ENCODE results near the gene NBEAL2. TPM values are rescaled to one million over a fixed set of nuclear protein-coding genes. Genes with fewer than 3 reads are reported as not detected.

The NBEAL2 gene
- total RNA-seq, 1 donor from 2014 or later = 14.8 TPM

- Mint-ChIP-seq H3K4me3 (ENCODE audit: unreplicated experiment) (no peak overlapping the region), H3K9me3 (ENCODE audit: unreplicated experiment) (no peaks in the 10 kb centered on the region), H3K36me3 (ENCODE audit: low read depth, unreplicated experiment) (peaks cover 15% of the 10 kb centered on the region), H3K27me3 (ENCODE audit: low read depth, unreplicated experiment) (no peaks in the 10 kb centered on the region), H3K4me1 (ENCODE audit: low read depth, unreplicated experiment) (peaks cover 47% of the 10 kb centered on the region), H3K27ac (ENCODE audit: unreplicated experiment) (no peak overlapping the region)
- no peak overlapping the region for H3K4me2 ChIP-seq (ENCODE audit: low read length)
- H3K27me3 ChIP-seq (ENCODE audit: insufficient read depth, low read length) = no peaks in the 10 kb centered on the region
- no peak for TF ChIP-seq EZH2 (IDR thresholded peaks at IDR 0.05; ENCODE audit: insufficient read depth, low read length)
- TF ChIP-seq CTCF (IDR thresholded peaks at IDR 0.05; ENCODE audit: insufficient read depth, low read depth, low read length) = no peak
- no peak overlapping the region for H3K27ac ChIP-seq (ENCODE audit: low read depth, low read length)
- FAIRE-seq (no peak), DNase-seq (ENCODE audit: low read depth) (no peak)
- no peaks in the 10 kb centered on the region for H3K9me3 ChIP-seq (ENCODE audit: insufficient read depth, low read depth, low read length)
- H3K9ac ChIP-seq (ENCODE audit: low read length) = no peak overlapping the region
- peaks cover 98% of the 10 kb centered on the region for H3K79me2 ChIP-seq (ENCODE audit: insufficient read depth, low read length)
- peaks cover 29% of the 10 kb centered on the region for H3K4me1 ChIP-seq (ENCODE audit: insufficient read depth, low read length)
- no peaks in the 10 kb centered on the region for H3K36me3 ChIP-seq (ENCODE audit: insufficient read depth, low read length)
- H3K4me3 ChIP-seq (ENCODE audit: insufficient read depth, low read depth, low read length) = no peak overlapping the region
- H4K20me1 ChIP-seq (ENCODE audit: insufficient read depth, low read length) = peaks cover 95% of the 10 kb centered on the region
- H2AFZ ChIP-seq (ENCODE audit: low read depth, low read length) = no peak overlapping the region
Observed at GRCh38 chr3:46950650-46951241, 28.7 kb upstream of the NBEAL2 start.

- no peaks in the 10 kb centered on the region for H3K27me3 ChIP-seq (ENCODE audit: insufficient read depth, low read length)
- H3K9me3 ChIP-seq (ENCODE audit: insufficient read depth, low read depth, low read length) = no peaks in the 10 kb centered on the region
- peaks cover 8% of the 10 kb centered on the region for H3K36me3 Mint-ChIP-seq (ENCODE audit: low read depth, unreplicated experiment)
- H3K9me3 Mint-ChIP-seq (ENCODE audit: unreplicated experiment) = no peaks in the 10 kb centered on the region
- no peak overlapping the region for H3K4me3 ChIP-seq (ENCODE audit: insufficient read depth, low read depth, low read length)
- H3K4me2 ChIP-seq (ENCODE audit: low read length) = no peak overlapping the region
- H3K79me2 ChIP-seq (ENCODE audit: insufficient read depth, low read length) = peaks cover 98% of the 10 kb centered on the region
- H3K36me3 ChIP-seq (ENCODE audit: insufficient read depth, low read length) = no peaks in the 10 kb centered on the region
- TF ChIP-seq CTCF (IDR thresholded peaks at IDR 0.05; ENCODE audit: insufficient read depth, low read depth, low read length) (no peak), EZH2 (IDR thresholded peaks at IDR 0.05; ENCODE audit: insufficient read depth, low read length) (no peak)
- DNase-seq (ENCODE audit: low read depth) (no peak), FAIRE-seq (no peak)
- H4K20me1 ChIP-seq (ENCODE audit: insufficient read depth, low read length) = peaks cover 94% of the 10 kb centered on the region
- no peak overlapping the region for H3K27ac ChIP-seq (ENCODE audit: low read depth, low read length)
- peaks cover 19% of the 10 kb centered on the region for H3K4me1 ChIP-seq (ENCODE audit: insufficient read depth, low read length)
- H3K9ac ChIP-seq (ENCODE audit: low read length) = no peak overlapping the region
- H3K4me3 Mint-ChIP-seq (ENCODE audit: unreplicated experiment) = no peak overlapping the region
- H2AFZ ChIP-seq (ENCODE audit: low read depth, low read length) = no peak overlapping the region
- peaks cover 28% of the 10 kb centered on the region for H3K4me1 Mint-ChIP-seq (ENCODE audit: low read depth, unreplicated experiment)
- no peak overlapping the region for H3K27ac Mint-ChIP-seq (ENCODE audit: unreplicated experiment)
- no peaks in the 10 kb centered on the region for H3K27me3 Mint-ChIP-seq (ENCODE audit: low read depth, unreplicated experiment)
Observed at GRCh38 chr3:46952813-46953212, 26.7 kb upstream of the NBEAL2 start.

GRCh38 chr3:46953234-46954010 is 26.0 kb upstream of the NBEAL2 start:
- H3K4me1 Mint-ChIP-seq (ENCODE audit: low read depth, unreplicated experiment) = peaks cover 23% of the 10 kb centered on the region
- no peak overlapping the region for H3K4me3 ChIP-seq (ENCODE audit: insufficient read depth, low read depth, low read length)
- no peaks in the 10 kb centered on the region for H3K27me3 Mint-ChIP-seq (ENCODE audit: low read depth, unreplicated experiment)
- H3K9me3 Mint-ChIP-seq (ENCODE audit: unreplicated experiment) = no peaks in the 10 kb centered on the region
- peak overlapping the region; percentile 14 for H3K4me3 Mint-ChIP-seq (ENCODE audit: unreplicated experiment)
- H3K27ac ChIP-seq (ENCODE audit: low read depth, low read length) = no peak overlapping the region
- TF ChIP-seq EZH2 (IDR thresholded peaks at IDR 0.05; ENCODE audit: insufficient read depth, low read length) = no peak
- TF ChIP-seq CTCF (IDR thresholded peaks at IDR 0.05; ENCODE audit: insufficient read depth, low read depth, low read length) = no peak
- no peaks in the 10 kb centered on the region for H3K36me3 ChIP-seq (ENCODE audit: insufficient read depth, low read length)
- H3K9ac ChIP-seq (ENCODE audit: low read length) = no peak overlapping the region
- no peak overlapping the region for H2AFZ ChIP-seq (ENCODE audit: low read depth, low read length)
- no peaks in the 10 kb centered on the region for H3K9me3 ChIP-seq (ENCODE audit: insufficient read depth, low read depth, low read length)
- DNase-seq (ENCODE audit: low read depth) = no peak
- peaks cover 13% of the 10 kb centered on the region for H3K4me1 ChIP-seq (ENCODE audit: insufficient read depth, low read length)
- no peaks in the 10 kb centered on the region for H3K27me3 ChIP-seq (ENCODE audit: insufficient read depth, low read length)
- H3K4me2 ChIP-seq (ENCODE audit: low read length) = no peak overlapping the region
- no peak overlapping the region for H3K27ac Mint-ChIP-seq (ENCODE audit: unreplicated experiment)
- H3K36me3 Mint-ChIP-seq (ENCODE audit: low read depth, unreplicated experiment) = peaks cover 8% of the 10 kb centered on the region
- H4K20me1 ChIP-seq (ENCODE audit: insufficient read depth, low read length) = peaks cover 94% of the 10 kb centered on the region
- no peak for FAIRE-seq
- peaks cover 98% of the 10 kb centered on the region for H3K79me2 ChIP-seq (ENCODE audit: insufficient read depth, low read length)

All from astrocyte (in vitro differentiated cells and primary cell).